ENCODE measurements around the gene UBXN2A. TPM values are rescaled to one million over a fixed set of nuclear protein-coding genes. Genes with fewer than 3 reads are reported as not detected.
A peak's percentile ranks its signal among the peaks of the same experiment; 100 is the strongest.

The UBXN2A gene
- total and polyA plus RNA-seq, 3 donors from 2014 or later: 9.4 to 18.4 (median 11.9) TPM

- Histone ChIP-seq H3K27ac (no peak overlapping the region), H3K36me3 (ENCODE audit: low read depth, missing control alignments) (no peaks in the 10 kb centered on the region), H3K27me3 (no peaks in the 10 kb centered on the region), H3K9me3 (no peaks in the 10 kb centered on the region), H3K4me3 (no peak overlapping the region), H3K4me1 (peaks cover 4% of the 10 kb centered on the region)
- intact Hi-C loops (cut with DNase I; ENCODE audit: low total_unique reads): no loop called here
- no peak for DNase-seq
- TF ChIP-seq CTCF (IDR thresholded peaks at IDR 0.05) (no peak), POLR2A (IDR thresholded peaks at IDR 0.05) (no peak)
- 74 to 76% methylated on average over 11 of the region's 11 CpGs for WGBS, 2 donors
Observed at GRCh38 chr2:24045511-24046508, 105.5 kb downstream of the UBXN2A start.

DNA sequence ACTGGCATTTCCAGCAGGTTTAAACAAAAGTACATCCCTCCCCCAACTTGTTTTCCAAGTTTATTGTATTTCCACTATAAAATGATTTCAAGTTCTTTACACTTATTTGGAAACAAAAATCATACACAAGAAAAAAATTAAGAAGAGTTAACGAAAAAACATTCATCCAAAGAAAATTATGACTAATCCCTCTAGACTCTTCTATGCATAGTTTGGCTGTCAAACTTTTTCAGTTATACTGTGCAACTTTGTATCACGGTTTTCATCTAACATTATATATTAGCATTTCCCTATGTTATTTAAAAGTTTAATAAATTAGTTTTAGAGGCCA lies 106.3 kb downstream of the UBXN2A start:
- 0 to 3% methylated on average over 2 of the region's 2 CpGs for WGBS, 2 donors
- DNase-seq: no peak
- H3K4me3 ChIP-seq: peak overlapping the region; percentile 78 to 87
- no peaks in the 10 kb centered on the region for H3K9me3 ChIP-seq
- TF ChIP-seq POLR2A (IDR thresholded peaks at IDR 0.05) (no peak), CTCF (IDR thresholded peaks at IDR 0.05) (no peak)
- H3K27me3 ChIP-seq: no peaks in the 10 kb centered on the region
- intact Hi-C loops (cut with DNase I; ENCODE audit: low total_unique reads): no loop called here
- no peaks in the 10 kb centered on the region for H3K36me3 ChIP-seq (ENCODE audit: low read depth, missing control alignments)
- H3K27ac ChIP-seq: peak overlapping the region in 1 of 2 donors; percentile 56
- H3K4me1 ChIP-seq: peaks cover 4% of the 10 kb centered on the region

GRCh38 chr2:24046930-24047702 lies 106.9 kb downstream of the UBXN2A start, which contains the start of gene WDCP:
Gene WDCP (minus strand): TSS chr2:24047391. CDS start chr2:24039494, 7,897 bp downstream.
- peak; percentile 100 for DNase-seq
- WGBS, 2 donors: 0 to 1% methylated on average over 32 to 38 of the region's 38 CpGs
- Histone ChIP-seq H3K9me3 (no peaks in the 10 kb centered on the region), H3K4me3 (peak within 1 kb of the TSS; percentile 78 to 87), H3K36me3 (ENCODE audit: low read depth, missing control alignments) (no peaks in the 10 kb centered on the region), H3K4me1 (peaks cover 4% of the 10 kb centered on the region), H3K27ac (peak within 1 kb of the TSS; percentile 28 to 56), H3K27me3 (no peaks in the 10 kb centered on the region)
- TF ChIP-seq POLR2A (IDR thresholded peaks at IDR 0.05) (no peak), CTCF (IDR thresholded peaks at IDR 0.05) (no peak)
- intact Hi-C loops (cut with DNase I; ENCODE audit: low total_unique reads): no loop called here

GRCh38 chr2:24047703-24048033 lies 107.4 kb downstream of the UBXN2A start:
- 19 to 37% methylated on average over 8 of the region's 8 CpGs for WGBS, 2 donors
- Histone ChIP-seq H3K4me1 (peaks cover 4% of the 10 kb centered on the region), H3K27ac (no peak overlapping the region), H3K4me3 (peak overlapping the region; percentile 1 to 78), H3K27me3 (no peaks in the 10 kb centered on the region), H3K9me3 (no peaks in the 10 kb centered on the region), H3K36me3 (ENCODE audit: low read depth, missing control alignments) (no peaks in the 10 kb centered on the region)
- TF ChIP-seq CTCF (IDR thresholded peaks at IDR 0.05) (no peak), POLR2A (IDR thresholded peaks at IDR 0.05) (no peak)
- intact Hi-C loops (cut with DNase I; ENCODE audit: low total_unique reads): no loop called here
- DNase-seq: no peak
